Cardiac septum (tissue), 1 donor: ENCODE data around the gene TMEM232. TPM values are rescaled to one million over a fixed set of nuclear protein-coding genes. Genes with fewer than 3 reads are reported as not detected.
"Not testable (repeated sequence)": the region's sequence is repeated elsewhere in the genome, so short reads cannot be mapped to it uniquely, and the experiment has no call there.

Source experiments
- DNase-seq: peaks from one replicate; pipeline ENCODE4 v3.0.0-alpha.2; 2020; ENCODE audit warnings: low spot score
- intact Hi-C: fragments of 100-400 bp; cut with DNase I; formaldehyde crosslinking; loops from one replicate; pipeline ENCODE4 v1.14.0; 2022
- total RNA-seq: library from RNA; stranded (reverse); fragmentation: NEBNext Ultra II Directional; extraction: Animal tissue kit (Norgen Biotek cat#: 25700); gene quantifications from one replicate; pipeline ENCODE4 v1.2.1, GENCODE V29; 2021
- donor health status: DM: no; HTN: no; CAD: no.

Gene TMEM232
- total RNA-seq, 1 donor from 2014 or later, result 1.7 TPM

DNA sequence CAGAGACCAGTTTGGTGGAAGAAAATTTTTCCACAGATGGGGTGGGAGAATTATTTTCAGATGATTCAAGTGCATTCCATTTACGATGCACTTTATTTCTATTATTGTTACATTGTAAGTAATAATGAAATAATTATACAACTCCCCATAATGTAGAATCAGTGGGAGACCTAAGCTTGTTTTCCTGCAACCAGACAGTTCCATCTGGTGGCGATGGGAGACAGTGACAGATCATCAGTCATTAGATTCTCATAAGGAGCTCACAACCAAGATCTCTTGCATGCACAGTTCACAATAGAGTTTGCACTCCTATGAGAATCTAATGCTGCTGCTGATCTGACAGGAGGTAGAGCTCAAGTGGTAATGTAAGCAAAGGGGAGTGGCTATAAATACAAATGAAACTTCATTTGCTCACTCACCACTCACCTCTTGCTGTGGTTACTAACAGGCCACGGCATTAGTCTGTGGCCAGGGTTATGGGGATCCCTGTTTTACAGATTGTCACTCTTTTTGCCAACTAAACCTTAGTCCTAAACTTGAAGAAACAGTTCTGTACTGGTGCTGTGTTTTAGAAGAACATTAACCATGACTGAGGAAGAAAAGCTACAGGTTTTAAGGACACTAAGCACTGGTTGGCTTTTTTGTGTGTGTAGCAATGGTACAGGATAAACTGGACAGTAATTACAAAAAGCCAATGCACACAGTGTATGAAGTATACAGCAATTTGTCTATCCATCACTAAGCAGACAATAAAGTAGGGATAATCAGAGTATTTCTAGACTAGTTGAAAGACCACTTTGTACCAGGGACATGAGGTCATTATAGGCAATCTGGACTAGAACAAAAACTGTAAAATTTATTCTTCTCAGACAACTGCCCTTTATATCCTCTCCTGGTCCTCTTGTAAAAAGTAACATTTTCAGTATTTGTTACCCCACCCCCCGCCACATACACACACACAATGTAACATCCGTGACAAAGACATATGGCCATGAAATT lies 9.9 kb downstream of the TMEM232 start:
- no peak for DNase-seq
- intact Hi-C loops, result no loop called here

DNA sequence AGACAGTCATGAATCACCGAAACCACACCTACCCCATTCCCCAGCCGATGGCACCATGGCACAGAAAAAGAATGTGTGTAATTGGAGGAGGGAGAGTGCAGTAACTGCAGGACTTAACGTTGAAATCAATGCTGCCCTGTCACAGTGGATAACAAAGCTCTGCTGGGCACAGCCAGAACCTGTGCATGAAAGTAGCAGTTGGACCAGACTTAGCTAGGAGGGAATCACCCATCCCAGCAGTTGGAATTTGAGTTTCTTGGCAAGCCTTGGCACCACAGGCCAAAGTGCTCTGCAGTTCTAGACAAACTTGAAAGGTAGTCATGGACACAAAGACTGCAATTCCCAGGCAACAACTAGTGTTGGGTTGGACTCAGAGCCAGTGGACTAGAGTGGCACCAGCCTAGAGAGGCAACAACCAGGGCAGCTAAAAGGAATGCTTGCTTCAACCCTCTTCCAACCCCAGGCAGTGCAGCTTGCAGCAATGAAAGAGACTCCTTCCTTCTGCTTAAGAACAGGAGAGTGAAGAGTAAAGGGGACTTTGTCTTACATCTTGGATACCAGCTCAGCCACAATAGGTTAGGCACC lies 19.1 kb downstream of the TMEM232 start:
- DNase-seq, result no peak
- intact Hi-C loops, result no loop called here

DNA sequence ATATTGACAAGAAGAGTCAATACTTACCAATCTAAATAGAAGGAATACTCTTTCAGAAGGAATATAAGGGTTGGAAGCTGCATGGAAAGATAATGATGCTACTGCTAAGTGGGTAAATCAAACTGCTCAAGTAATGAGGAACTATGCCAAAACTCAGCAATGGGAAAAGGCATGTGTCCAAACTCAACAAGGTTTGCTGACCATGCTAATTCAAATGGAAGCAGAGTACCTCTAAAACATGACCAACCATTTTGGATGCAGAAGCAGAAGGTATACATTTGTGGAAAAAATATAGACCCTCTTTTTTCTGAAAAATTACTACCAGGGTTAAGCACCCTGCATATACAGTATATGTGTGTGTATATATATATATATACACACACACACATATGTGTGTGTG lies 21.1 kb downstream of the TMEM232 start:
- no peak for DNase-seq
- intact Hi-C loops, result no loop called here

DNA sequence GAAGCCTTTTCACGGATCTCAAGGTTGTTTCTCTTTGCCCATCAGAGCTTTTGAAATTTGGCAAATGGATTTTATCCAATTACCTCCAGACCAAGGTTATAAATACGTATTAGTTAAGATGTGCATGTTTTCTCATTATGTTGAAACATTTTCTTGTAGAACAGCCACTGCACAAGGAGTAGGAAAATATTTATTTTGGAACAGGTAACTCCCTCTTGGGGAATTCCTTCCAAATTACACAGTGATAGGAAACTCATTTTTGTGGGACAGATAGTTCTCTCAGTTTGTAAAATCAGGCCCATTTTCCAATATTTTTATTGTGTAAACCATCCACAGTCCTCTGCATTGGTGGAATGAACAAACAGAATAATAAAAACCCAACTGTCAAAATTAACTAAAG lies 23.0 kb downstream of the TMEM232 start:
- DNase-seq, result no peak
- intact Hi-C loops, result no loop called here

DNA sequence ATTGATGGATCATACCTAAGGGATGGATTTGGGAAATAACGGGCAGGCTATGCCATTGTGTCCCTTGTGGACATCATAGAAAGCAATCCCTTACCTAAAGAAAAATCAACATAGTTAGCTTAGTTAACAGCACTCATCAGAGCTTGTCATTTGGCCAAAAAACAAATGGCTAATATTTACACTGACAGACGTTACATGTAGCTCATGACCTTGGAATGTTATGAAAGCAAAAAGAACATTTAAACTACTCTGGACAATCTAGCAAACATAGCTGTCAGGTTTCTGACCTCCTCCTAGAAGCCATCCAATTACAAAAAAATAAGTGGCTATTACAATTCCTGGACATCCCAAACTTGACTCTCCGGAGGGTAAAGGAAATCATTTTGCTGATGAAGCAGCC lies 23.8 kb downstream of the TMEM232 start:
- intact Hi-C loops, result no loop called here
- DNase-seq, result no peak

DNA sequence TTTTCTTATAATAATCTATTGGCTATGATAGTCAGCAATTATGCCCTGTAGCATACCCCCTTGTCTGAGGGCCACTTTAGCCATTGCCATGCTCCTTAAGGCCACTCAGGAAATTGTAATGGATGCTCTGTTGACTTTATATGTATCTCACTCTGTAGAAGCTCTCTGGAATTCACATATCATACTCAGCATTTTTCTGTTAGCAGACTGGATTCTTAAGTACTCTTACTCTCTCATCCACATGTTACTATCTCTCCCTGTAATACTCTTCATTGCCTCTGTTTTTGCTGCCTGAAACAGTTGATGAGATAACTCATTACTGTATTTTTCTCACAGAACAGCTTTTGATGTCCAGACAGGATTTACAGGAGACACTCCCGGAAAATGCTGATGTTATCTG lies 24.2 kb downstream of the TMEM232 start:
- DNase-seq, result no peak
- intact Hi-C loops, result no loop called here

DNA sequence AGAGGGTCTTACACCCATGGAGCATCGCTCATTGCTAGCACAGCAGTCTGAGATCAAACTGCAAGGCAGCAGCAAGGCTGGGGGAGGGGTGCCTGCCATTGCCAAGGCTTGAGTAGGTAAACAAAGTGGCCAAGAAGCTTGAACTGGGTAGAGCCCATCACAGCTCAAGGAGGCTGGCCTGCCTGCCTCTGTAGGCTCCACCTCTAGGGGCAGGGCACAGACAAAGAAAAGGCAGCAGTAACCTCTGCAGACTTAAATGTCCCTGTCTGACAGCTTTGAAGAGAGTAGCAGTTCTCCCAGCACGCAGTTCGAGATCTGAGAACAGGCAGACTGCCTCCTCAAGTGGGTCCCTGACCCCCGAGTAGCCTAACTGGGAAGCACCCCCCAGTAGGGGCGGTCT lies 33.8 kb downstream of the TMEM232 start:
- DNase-seq, intact Hi-C loops: not testable (repeated sequence)

DNA sequence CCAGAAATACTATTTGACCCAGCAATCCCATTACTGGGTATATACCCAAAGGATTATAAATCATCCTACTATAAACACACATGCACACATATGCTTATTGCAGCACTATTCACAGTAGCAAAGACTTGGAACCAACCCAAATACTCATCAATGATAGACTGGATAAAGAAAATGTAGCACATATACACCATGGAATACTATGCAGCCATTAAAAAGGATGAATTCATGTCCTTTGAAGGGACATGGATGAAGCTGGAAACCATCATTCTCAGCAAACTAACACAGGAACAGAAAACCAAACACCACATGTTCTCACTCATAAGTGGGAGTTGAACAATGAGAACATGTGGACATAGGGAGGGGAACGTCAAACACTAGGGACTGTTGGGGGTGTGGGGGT lies 35.9 kb downstream of the TMEM232 start:
- DNase-seq, intact Hi-C loops: not testable (repeated sequence)

DNA sequence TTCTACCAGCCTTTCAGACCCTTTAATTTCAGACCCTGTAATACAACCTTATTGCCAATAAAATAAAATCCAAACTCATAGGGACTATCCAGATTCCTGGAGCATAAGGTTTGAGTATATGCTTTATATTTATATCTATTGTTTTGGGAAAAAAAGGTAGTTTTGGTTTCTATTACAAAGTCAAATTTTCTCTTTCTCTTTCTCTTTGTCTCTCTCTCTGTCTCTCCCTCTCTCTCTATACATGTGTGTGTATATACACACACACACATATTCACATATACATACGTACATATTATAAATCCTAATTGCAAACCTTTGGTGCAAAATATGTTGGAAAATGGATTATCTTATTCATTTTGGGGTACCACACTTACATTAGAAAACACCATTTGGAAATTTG lies 39.0 kb downstream of the TMEM232 start:
- intact Hi-C loops, result no loop called here
- no peak for DNase-seq

DNA sequence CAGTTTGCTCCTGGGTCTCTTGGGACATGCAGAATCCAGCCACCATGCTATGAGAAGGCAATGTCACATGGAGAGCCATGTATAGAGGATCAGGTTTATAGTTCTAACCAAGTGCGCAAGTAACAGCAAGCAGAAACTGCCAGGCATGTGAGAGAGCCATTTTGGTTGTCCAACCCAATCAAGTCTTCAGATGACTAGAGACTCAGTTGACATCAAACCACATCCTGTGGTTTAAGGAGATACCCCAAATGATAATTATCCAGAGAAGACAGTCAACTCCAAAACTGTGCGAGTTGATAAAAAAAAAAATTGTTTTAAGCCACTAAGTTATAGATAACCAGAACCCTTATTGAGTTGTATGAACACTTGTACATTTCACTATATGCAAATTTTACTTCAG lies 40.2 kb downstream of the TMEM232 start:
- intact Hi-C loops, result no loop called here
- DNase-seq, result no peak

DNA sequence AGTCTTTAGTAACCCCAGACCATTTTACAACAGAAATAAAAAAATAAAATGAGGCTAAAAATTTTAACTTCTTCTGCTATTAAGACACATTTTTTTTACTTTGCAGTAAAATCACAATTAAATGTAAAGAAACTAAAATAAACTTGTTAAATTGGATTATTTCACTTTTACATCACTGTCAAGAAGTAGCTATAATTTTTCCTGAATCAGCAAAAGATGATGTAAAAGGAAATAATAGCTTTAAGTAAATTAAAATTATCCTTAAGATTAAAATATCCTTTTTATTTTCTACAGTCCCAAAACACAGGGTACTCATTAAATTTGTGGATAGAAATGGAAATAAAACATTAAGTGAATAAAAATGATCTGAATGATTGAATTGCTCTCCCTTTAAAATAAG lies 44.5 kb downstream of the TMEM232 start:
- intact Hi-C loops, result no loop called here
- DNase-seq, result no peak

DNA sequence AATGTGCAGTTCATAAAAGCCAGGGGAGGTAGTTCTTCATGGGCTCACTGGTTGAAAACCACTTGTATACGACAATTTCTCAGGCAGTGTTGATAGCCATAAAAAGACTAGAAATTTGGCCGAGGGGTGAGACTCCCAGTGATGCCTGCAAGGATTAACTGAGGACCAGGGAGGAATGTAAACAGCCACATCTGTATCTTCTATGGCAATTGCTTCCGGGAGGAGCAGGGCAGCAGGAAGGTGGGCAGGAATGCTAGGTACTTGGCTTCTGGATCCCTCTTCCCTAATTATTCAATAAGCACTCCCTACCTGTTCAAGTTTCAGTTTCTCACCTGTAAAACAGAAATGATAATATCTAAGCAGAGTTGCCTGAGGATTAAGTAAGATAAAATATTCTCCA lies 45.4 kb downstream of the TMEM232 start:
- DNase-seq, result no peak
- intact Hi-C loops, result no loop called here

DNA sequence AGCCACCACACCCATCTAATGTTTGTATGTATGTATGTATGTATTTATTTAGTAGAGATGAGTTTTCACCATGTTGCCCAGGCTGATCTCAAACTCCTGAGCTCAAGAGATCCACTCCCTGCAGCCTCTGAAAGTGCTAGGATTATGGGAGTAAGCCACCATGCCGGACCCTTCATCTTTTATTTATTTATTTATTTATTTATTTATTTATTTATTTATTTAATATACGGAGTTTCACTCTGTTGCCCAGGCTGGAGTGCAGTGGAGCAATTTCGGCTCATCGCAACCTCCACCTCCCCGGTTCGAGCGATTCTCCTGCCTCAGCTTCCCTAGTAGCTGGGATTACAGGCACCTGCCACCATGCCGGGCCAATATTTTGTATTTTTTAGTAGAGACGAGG lies 49.9 kb downstream of the TMEM232 start:
- DNase-seq, intact Hi-C loops: not testable (repeated sequence)

DNA sequence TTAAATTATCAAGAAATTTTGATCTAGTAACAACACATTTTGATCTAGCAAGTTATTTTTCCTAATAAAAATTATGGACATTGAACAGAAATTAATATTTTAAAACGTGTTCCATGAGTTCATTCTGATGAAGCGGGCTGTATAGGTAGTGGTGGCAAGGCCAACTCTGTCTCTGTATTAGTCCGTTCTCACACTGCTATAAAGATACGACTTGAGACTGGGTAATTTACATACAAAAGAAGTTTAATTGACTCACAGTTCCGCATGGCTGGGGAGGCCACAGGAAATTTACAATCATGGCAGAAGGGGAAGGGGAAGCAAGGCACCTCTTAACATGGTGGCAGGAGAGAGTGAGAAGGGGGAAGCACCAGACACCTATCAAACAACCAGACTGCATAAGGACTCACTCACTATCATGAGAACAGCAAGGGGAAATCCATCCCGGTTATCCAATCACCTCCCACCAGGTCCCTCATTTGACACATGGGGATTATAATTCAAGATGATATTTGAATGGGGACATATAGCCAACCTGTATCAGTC lies 61.2 kb downstream of the TMEM232 start:
- intact Hi-C loops, result no loop called here
- no peak for DNase-seq

DNA sequence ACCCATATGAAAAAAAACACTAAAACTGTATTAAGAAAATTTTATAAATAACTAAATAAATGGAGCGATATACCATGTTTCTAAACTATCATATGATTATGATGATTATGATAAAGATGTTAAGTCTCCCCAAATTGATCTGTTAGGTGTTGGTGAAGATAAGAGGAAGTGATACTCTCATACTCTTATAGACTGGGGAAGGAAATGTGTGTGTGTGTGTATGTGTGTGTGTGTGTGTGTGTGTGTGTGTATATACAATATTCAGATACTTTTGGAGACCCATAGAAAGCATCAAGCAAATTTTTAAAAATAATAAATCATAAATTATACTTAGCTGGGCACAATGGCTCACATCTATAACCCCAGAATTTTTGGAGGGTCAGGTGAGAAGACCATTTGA lies 62.9 kb downstream of the TMEM232 start:
- intact Hi-C loops, result no loop called here
- DNase-seq, result no peak

DNA sequence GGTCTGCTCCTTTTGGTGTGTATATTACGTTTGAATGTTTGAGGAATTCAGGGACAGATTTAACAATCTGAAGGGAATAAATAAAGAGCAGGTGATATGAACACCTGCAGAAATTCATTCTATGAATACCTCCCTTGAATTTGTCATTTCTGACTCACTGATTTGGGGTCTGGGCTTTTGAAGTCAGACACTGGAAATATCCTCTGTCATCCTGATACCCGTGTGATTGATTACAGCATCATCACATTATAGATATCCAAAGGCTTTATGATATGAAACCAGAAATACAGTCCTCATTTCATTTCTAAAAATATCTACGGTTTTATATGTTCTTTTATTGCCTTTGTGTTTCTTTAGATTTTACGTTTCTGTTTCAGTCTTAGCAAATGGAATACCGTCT lies 68.5 kb downstream of the TMEM232 start:
- DNase-seq, result no peak
- intact Hi-C loops, result no loop called here

DNA sequence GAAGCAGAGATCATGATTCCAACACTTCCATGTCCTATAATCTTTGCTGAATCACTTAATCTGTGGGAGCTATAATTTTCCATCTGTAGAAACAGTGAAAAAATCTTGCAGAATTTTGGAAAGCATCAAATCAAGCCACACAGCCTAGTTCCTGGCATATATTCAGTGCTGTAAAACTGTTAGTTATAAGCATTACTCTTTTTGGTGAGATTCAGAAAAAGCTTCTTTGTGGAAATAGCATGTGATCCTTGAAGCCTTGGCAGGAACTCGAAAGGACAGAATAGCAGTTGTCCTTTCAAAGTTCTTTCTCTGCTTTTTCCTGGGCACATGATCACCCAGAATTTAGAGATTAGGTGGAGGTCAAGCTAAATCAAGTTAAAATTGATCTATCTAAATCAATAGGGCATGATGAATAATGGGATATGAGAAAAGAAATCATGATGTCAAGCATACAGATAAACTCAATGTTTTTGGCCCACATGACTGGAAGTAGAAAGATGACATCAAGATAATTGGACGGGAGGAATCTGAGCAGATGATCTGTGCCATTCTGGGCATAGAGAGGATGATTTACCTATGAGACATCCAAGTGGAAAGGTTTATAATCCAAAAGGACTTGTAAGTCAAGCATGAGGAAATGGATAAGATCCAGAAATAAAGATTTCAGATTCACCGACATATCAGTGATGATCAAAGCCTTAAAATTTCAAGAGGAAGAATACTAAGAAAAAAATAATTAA lies 73.1 kb downstream of the TMEM232 start:
- intact Hi-C loops, result no loop called here
- no peak for DNase-seq

DNA sequence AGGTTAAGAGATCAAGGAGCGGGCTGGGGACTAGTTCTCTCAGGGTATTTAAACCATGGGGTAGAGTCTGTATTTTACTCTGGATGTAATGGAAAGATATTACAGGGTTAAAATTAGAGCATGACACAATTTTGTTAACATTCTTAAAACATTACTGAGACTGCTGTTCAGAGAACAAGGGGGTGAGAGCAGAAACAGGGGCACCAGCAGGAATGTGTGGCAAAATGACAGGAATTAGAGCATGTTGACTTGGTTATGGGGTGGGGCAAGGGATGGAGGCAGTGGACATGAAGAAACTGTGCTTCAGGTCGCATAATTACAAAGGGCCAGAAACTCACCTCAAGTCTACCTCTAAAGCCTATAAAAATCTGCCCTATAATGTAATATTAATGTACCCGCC lies 75.0 kb downstream of the TMEM232 start:
- no peak for DNase-seq
- intact Hi-C loops, result no loop called here

DNA sequence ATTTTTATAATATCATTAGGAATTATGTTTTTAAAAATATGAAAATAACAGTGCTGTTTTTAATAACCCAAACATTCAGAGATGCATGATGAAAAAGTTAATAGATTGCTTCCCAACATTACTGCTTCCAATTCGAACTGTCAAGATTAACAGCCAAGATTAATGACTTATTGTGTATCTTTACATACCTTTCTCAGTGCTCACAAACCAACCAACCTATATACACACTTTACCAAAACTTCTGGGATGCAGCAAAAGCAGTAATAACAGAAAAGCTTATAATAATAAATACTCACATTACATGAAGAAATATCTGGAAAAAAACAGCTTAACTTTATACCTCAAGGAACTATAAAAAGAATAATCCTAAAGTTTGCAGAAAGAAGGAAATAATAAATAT lies 82.1 kb downstream of the TMEM232 start:
- intact Hi-C loops, result no loop called here

More for the DNA sequence above, 82.1 kb downstream of the TMEM232 start:
- DNase-seq, result no peak
